Progenitor cell of endocrine pancreas (in vitro differentiated cells): ENCODE data around the gene TPSD1. TPM values are rescaled to one million over a fixed set of nuclear protein-coding genes. Genes with fewer than 3 reads are reported as not detected.
A peak's percentile ranks its signal among the peaks of the same experiment; 100 is the strongest.
"Not testable (repeated sequence)": the region's sequence is repeated elsewhere in the genome, so short reads cannot be mapped to it uniquely, and the experiment has no call there.

Source experiments
- DNase-seq: peaks from one replicate; pipeline ENCODE4 v3.0.0; 2021; ENCODE audit warnings: low spot score; ENCODE audit not compliant: unreplicated experiment
- H3K27ac Mint-ChIP-seq: 2 replicates; pipeline ENCODE4 v1.8.0; 2021; ENCODE audit warnings: mild to moderate bottlenecking, moderate library complexity, mixed read lengths
- H3K27me3 Mint-ChIP-seq: 2 replicates; pipeline ENCODE4 v1.8.0; 2021; ENCODE audit warnings: mixed read lengths
- H3K36me3 Mint-ChIP-seq: 2 replicates; pipeline ENCODE4 v1.8.0; 2022; ENCODE audit warnings: mixed read lengths; ENCODE audit not compliant: insufficient read depth
- H3K4me1 Mint-ChIP-seq: 2 replicates; pipeline ENCODE4 v1.8.0; 2021; ENCODE audit warnings: low read depth, mixed read lengths
- H3K4me3 Mint-ChIP-seq: 2 replicates; pipeline ENCODE4 v1.8.0; 2021; ENCODE audit warnings: low read depth, mild to moderate bottlenecking, moderate library complexity, mixed read lengths
- H3K9me3 Mint-ChIP-seq: 2 replicates; pipeline ENCODE4 v1.8.0; 2021; ENCODE audit warnings: low read depth, mixed read lengths
- total RNA-seq: library from RNA; stranded (reverse); gene quantifications from 2 replicates; pipeline ENCODE4 v1.2.1, GENCODE V29; 2021
- TF ChIP-seq, protein P1 (sequence below): fragments of 200-600 bp; sonication (generic); IDR thresholded peaks from one replicate; pipeline ENCODE4 v1.5.0; 2021; ENCODE audit warnings: antibody characterized with exemption, mild to moderate bottlenecking; ENCODE audit not compliant: unreplicated experiment

TPSD1 gene
- total RNA-seq, 1 donor from 2014 or later: not detected

DNA sequence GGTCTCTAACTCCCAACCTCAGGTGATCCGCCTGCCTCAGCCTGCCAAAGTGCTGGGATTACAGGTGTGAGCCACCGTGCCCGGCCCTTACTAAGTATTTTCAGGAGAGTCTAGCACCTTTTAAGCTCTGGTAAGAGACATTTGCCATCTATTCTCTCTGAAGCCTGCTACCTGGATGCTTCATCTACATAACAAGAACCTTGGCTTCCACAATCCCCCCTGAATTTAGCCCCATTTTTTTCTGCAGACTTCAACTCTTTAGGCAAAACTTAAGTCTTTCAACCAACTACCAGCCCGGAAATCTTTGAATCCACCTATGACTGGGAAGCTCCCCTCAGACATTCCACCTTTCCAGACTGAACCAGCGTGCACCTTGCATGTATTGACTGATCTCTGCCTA lies 39.6 kb downstream of the TPSD1 start:
- TF ChIP-seq, protein P1, sequence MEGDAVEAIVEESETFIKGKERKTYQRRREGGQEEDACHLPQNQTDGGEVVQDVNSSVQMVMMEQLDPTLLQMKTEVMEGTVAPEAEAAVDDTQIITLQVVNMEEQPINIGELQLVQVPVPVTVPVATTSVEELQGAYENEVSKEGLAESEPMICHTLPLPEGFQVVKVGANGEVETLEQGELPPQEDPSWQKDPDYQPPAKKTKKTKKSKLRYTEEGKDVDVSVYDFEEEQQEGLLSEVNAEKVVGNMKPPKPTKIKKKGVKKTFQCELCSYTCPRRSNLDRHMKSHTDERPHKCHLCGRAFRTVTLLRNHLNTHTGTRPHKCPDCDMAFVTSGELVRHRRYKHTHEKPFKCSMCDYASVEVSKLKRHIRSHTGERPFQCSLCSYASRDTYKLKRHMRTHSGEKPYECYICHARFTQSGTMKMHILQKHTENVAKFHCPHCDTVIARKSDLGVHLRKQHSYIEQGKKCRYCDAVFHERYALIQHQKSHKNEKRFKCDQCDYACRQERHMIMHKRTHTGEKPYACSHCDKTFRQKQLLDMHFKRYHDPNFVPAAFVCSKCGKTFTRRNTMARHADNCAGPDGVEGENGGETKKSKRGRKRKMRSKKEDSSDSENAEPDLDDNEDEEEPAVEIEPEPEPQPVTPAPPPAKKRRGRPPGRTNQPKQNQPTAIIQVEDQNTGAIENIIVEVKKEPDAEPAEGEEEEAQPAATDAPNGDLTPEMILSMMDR: no peak
- Mint-ChIP-seq H3K27me3 (peaks cover 9% of the 10 kb centered on the region), H3K36me3 (no peaks in the 10 kb centered on the region), H3K4me3 (no peak overlapping the region), H3K27ac (no peak overlapping the region), H3K9me3 (no peaks in the 10 kb centered on the region), H3K4me1 (peaks cover 19% of the 10 kb centered on the region)
- no peak for DNase-seq

DNA sequence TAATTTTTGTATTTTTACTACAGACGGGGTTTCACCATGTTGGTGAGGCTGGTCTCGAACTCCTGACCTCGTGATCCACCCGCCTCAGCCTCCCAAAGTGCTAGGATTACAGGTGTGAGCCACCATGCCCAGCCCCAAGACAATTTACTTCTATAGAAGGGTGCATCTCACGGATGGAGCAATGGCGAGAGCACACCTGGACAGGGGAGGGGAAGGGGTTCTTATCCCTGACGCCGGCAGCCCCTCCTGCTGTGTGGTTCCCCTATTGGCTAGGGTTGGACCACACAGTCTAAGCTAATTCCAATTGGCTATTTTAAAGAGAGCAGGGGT lies 40.8 kb downstream of the TPSD1 start:
- H3K4me3 Mint-ChIP-seq, DNase-seq, H3K36me3 Mint-ChIP-seq, H3K27me3 Mint-ChIP-seq, H3K9me3 Mint-ChIP-seq: not testable (repeated sequence)
- peak overlapping the region; percentile 69 for H3K27ac Mint-ChIP-seq
- H3K4me1 Mint-ChIP-seq: peaks cover 19% of the 10 kb centered on the region

DNA sequence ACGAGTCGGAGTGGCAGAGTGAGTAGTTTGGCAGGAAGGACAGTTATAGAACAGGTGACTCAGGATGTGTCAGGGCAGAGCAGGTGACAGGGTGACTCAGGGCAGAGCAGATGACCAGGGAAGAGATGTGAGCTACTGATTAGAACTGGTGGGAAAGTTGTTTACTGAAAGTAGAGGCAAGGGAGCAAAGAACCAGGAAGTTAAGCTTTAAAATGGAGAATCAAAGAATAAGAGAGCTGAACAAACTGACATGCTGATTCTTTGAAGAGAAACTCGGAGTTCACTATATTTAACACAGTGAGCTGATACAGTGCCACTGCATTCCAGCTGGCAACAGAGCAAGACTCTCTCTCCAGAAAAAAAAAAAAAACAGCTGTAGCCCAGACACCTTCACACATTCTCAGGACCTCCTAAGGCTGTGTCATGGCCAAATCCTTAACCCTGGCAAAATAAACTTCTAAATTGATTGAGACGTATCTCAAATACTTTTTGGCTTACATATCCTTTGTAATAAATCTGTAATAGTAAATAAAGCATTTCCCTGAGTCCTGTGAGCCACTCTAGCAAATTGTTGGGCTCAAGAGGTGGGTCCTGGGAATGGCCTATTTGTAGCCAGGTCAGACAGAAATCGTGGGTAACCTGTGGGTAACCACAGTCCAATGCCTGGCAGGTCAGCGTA lies 41.3 kb downstream of the TPSD1 start:
- Mint-ChIP-seq H3K4me1 (peaks cover 20% of the 10 kb centered on the region), H3K27me3 (peaks cover 8% of the 10 kb centered on the region), H3K4me3 (no peak overlapping the region), H3K27ac (peak overlapping the region; percentile 69), H3K36me3 (no peaks in the 10 kb centered on the region), H3K9me3 (no peaks in the 10 kb centered on the region)
- DNase-seq: no peak
- TF ChIP-seq, protein P1: no peak

DNA sequence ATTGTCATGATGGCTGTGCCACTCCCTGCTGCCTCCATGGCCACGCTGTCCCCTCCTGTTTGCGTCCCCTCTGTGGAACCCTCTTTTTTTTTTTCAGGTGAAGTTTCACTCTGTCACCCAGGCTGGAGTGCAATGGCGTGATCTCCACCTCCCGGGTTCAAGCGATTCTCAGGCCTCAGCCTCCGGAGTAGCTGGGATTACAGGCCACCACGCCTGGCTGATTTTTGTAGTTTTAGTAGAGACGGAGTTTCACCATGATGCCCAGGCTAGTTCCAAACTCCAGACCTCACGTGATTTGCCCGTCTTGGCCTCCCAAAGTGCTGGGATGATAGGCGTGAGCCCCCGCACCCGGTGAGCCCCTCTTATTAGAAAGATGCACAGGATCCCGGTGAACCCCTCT lies 42.5 kb downstream of the TPSD1 start:
- H3K9me3 Mint-ChIP-seq: no peaks in the 10 kb centered on the region
- DNase-seq: no peak
- H3K36me3 Mint-ChIP-seq: no peaks in the 10 kb centered on the region
- no peak overlapping the region for H3K4me3 Mint-ChIP-seq
- peaks cover 8% of the 10 kb centered on the region for H3K27me3 Mint-ChIP-seq
- H3K4me1 Mint-ChIP-seq: peaks cover 20% of the 10 kb centered on the region
- H3K27ac Mint-ChIP-seq: no peak overlapping the region
- TF ChIP-seq, protein P1: no peak

DNA sequence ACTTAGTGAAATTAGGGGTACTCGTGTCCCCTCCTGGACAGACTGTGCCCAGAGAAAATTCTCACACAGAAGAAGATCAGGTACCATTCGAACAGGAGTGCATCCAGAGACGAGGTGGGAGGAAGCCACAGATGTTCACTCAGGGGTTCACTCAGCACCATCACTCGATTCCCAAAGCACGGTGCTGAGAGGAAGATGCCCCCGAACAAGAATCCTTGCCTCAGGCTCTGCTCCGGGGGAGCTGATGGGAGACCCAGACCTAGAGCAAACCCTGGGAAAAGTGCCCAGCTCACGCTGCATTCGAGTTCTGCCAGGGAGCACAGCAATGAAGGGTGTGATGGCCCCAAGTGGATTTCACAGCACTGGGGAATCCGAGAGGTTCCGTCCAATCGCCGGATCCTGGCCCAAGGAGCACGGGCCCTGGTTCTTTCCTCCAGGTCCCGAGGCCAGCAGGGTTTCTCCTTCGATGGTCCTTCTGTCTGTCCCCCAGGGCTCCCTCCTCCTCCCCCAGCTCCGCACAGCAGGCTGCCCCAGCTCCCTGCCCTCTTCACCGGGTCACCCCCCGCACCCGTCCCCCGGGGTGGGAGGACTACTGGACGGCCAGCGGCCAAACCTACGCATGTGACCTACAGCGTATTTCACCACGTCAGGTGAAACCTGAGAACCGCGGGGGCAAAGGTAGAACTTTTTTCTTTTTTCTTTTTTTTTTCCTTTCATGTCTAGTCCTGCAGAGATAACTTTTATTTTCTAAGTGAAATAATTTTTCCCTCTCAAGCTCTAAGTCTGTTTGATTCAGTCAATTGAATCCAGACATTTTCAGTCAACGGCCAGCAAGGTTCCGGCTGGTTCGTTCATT lies 43.4 kb downstream of the TPSD1 start:
- TF ChIP-seq, protein P1: no peak
- H3K4me3 Mint-ChIP-seq: no peak overlapping the region
- H3K27me3 Mint-ChIP-seq: peaks cover 8% of the 10 kb centered on the region
- peak overlapping the region; percentile 16 for H3K27ac Mint-ChIP-seq
- DNase-seq: no peak
- H3K9me3 Mint-ChIP-seq: no peaks in the 10 kb centered on the region
- peaks cover 20% of the 10 kb centered on the region for H3K4me1 Mint-ChIP-seq
- H3K36me3 Mint-ChIP-seq: no peaks in the 10 kb centered on the region
